Pancreas (tissue), 10 donors: ENCODE measurements around the gene CATSPERB. TPM values are rescaled to one million over a fixed set of nuclear protein-coding genes. Genes with fewer than 3 reads are reported as not detected.
"Not testable (repeated sequence)": the region's sequence is repeated elsewhere in the genome, so short reads cannot be mapped to it uniquely, and the experiment has no call there.

Experiments
- ATAC-seq, 4 donors: fragments of 200-7000 bp; cut with Tn5 transposase; one replicate each; pipeline versions ENCODE4 v1.8.0 to v1.9.1; 2020; ENCODE audit warnings: mild to moderate bottlenecking in 4 of 4, moderate library complexity in 4 of 4
- DNase-seq, 6 donors: peaks; one replicate each; pipeline ENCODE4 v3.0.0-alpha.2; 2020
- FAIRE-seq: peaks from 2 replicates; lab custom pipeline; 2012; peaks lifted over from hg19 to GRCh38; lab: Jason Lieb, UNC
- H3K27ac ChIP-seq, 4 donors: fragments of 200-600 bp; sonication (generic); 1 replicate in 3 of 4; 2 replicates in 1 of 4; pipeline versions ENCODE4 v1.5.0 to v1.8.0; 2020
- H3K27me3 ChIP-seq, 4 donors: fragments of 200-600 bp; one replicate each; pipeline ENCODE4 v1.8.0; 2021
- H3K36me3 ChIP-seq, 3 donors: fragments of 200-600 bp; sonication (generic) in 1 of 3; one replicate each; pipeline versions ENCODE4 v1.5.0 to v1.8.0; 2020 to 2021
- H3K4me1 ChIP-seq, 3 donors: fragments of 200-600 bp; one replicate each; pipeline ENCODE4 v1.8.0; 2021
- H3K4me3 ChIP-seq, 4 donors: fragments of 200-600 bp; sonication (generic) in 2 of 4; one replicate each; pipeline versions ENCODE4 v1.5.0 to v1.8.0; 2020 to 2021
- H3K9me3 ChIP-seq, 4 donors: fragments of 200-600 bp; one replicate each; pipeline ENCODE4 v1.8.0; 2021
- CTCF ChIP-seq, 4 donors: fragments of 200-600 bp; sonication (generic) in 3 of 4; IDR thresholded peaks; one replicate each; pipeline versions ENCODE4 v1.5.0 to v1.8.0; 2021; ENCODE audit warnings: antibody characterized with exemption in 4 of 4
- WGBS, 2 donors: extraction: QIAGEN DNeasy Blood & Tissue Kit; methylation state at CpG; one replicate each; pipeline ENCODE4 v1.1.7; 2013; 5-methylcytosine and 5-hydroxymethylcytosine counted together
- intact Hi-C, 3 donors: fragments of 100-400 bp; cut with DNase I; formaldehyde crosslinking; loops; one replicate each; pipeline versions ENCODE4 v1.11.1 to v1.14.2; 2022
- polyA plus RNA-seq, 2 donors: library from polyadenylated mRNA; stranded (reverse); fragments of 200-250 nt; gene quantifications; one replicate each; pipeline ENCODE4 v1.2.3, GENCODE V29; 2013
- total RNA-seq, 6 donors: library from RNA; stranded (reverse); fragmentation: NEBNext Ultra II Directional in 4 of 6; extraction: Animal tissue kit (Norgen Biotek cat#: 25700) in 4 of 6; gene quantifications; one replicate each; pipeline versions ENCODE4 v1.2.1 to v1.2.4, GENCODE V29; 2021 to 2023
- donor health status: healthy with polysubstance abuse.
- donor health status: DM: no; HTN: no; CAD: no; lungs with moderate emphysema.
- donor health status: DM: no; HTN: no; CAD: no.
- donor health status: control.
- donor health status: control.
- donor health status: Bipolar disorder and iron deficiency.
- donor health status: DM: yes; HTN: yes; CAD: no.
- donor health status: DM: no; HTN: no; CAD: no.
- donor health status: DM: no; HTN: no; CAD: no.
- donor health status: DM: yes; HTN: yes; CAD: no.

The CATSPERB gene
- total and polyA plus RNA-seq, 8 donors = 6.0 to 40.0 (median 18.6) TPM

DNA sequence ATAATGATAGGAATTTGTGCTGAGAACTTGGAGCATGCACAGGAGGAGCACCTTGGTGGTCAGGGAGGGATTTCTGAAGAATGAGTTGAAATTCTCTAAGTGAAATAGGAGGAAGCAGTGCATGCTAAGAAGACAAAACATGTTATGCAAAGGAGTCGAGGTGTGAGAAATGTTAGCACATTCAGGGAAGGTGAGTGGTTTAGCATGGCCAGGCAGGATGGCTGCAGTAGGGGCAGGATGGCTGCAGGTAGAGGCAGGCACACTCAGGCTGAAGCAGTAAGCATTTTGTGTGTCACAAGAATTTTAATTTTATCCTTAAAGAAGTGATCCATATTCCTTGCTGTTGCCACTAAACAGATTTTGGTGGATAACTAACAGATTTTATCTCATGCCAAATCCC, 46.3 kb downstream of the CATSPERB start:
- no peak for FAIRE-seq
- 61 to 71% methylated on average over 1 of the region's 1 CpG for WGBS, 2 donors
- no peak overlapping the region for H3K4me3 ChIP-seq

DNA sequence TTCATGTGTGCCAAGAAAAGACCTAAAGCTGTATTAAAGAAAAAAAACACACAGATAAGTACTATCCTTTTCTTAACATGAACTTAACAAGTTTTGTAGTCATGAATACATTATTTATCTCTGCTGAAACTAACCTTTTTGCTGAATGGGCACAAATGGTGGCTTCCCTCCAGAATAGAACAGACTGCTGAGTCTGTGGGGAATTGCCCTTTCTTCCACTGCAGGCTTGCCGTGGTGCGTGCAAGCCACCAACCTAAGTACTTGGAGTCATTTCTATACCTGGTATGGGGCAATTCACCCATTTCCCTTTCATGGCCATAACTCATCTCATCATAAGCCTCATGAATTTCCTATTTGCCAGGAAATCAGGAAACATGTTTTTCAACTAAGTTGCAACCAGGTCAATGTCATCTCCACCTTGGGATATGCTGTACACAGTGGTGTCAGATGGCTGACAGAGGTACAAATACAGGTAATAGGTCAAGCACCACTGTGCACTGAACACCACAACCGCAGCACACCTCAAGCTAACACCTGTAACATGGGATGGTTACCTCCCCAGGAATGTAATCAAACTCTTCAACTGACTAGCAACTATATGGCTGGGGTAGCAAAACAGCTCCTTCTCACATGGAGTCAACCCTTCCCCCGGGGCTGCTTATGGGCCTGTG, 49.9 kb downstream of the CATSPERB start:
- Histone ChIP-seq H3K27me3 (no peaks in the 10 kb centered on the region), H3K4me3 (no peak overlapping the region), H3K36me3 (no peaks in the 10 kb centered on the region), H3K27ac (no peak overlapping the region), H3K4me1 (no peaks in the 10 kb centered on the region), H3K9me3 (no peaks in the 10 kb centered on the region)
- no peak for DNase-seq
- ATAC-seq = no peak
- no peak for FAIRE-seq
- TF ChIP-seq CTCF (IDR thresholded peaks at IDR 0.05) = no peak
- intact Hi-C loops = no loop called here
- 90 to 96% methylated on average over 4 of the region's 4 CpGs for WGBS, 2 donors

More for the DNA sequence above, 46.3 kb downstream of the CATSPERB start:
- ATAC-seq = no peak
- Histone ChIP-seq H3K4me1 (no peaks in the 10 kb centered on the region), H3K9me3 (no peaks in the 10 kb centered on the region), H3K27me3 (no peaks in the 10 kb centered on the region), H3K27ac (no peak overlapping the region), H3K36me3 (no peaks in the 10 kb centered on the region)
- intact Hi-C loops = no loop called here
- TF ChIP-seq CTCF (IDR thresholded peaks at IDR 0.05) = no peak
- DNase-seq = no peak

- Histone ChIP-seq H3K9me3 (no peaks in the 10 kb centered on the region), H3K27ac (no peak overlapping the region), H3K27me3 (no peaks in the 10 kb centered on the region), H3K36me3 (no peaks in the 10 kb centered on the region), H3K4me1 (no peaks in the 10 kb centered on the region), H3K4me3 (no peak overlapping the region)
- intact Hi-C loops = no loop called here
- ATAC-seq = no peak
- 87 to 89% methylated on average over 4 of the region's 4 CpGs for WGBS, 2 donors
- no peak for TF ChIP-seq CTCF (IDR thresholded peaks at IDR 0.05)
- no peak for FAIRE-seq
- no peak for DNase-seq
These were observed 50.8 kb downstream of the CATSPERB start for GRCh38 chr14:91681118-91681517.

DNA sequence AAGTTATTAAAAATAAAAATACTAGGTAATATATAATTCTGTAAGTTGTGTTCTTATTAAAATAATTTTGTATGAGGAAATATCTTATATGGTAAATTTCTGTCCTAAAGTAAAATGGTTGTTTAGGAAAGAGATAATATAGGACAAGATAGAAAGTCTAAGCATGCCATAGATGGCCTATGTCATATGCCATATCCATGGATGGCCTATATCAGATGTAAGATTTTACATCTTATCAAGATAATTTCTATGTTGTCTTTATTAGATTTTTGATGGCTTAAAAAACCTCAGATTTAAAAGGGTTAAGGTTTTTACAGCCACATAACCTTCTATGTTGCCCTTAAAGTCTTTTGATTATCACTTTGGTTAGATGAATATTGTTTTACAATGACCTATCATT, 52.6 kb downstream of the CATSPERB start:
- FAIRE-seq = no peak
- ATAC-seq = no peak

DNA sequence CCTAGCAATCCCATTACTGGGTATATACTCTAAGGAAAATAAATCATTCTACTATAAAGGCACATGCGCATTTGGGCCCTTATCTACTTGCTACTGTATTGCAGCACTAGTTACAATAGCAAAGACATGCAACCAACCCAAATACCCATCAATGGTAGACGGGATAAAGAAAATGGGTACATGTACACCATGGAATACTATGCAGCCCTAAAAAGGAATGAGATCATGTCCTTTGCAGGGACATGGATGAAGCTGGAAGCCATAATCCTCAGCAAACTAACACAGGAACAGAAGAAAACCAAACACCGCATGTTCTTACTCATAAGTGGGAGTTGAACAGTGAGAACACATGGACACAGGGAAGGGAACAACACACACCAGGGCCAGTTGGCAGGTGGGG, 54.2 kb downstream of the CATSPERB start:
- intact Hi-C loops, FAIRE-seq, DNase-seq, H3K27me3 ChIP-seq, H3K4me1 ChIP-seq, H3K4me3 ChIP-seq, H3K36me3 ChIP-seq, H3K27ac ChIP-seq, ATAC-seq, H3K9me3 ChIP-seq: not testable (repeated sequence)
- 95 to 97% methylated on average over 3 of the region's 3 CpGs for WGBS, 2 donors

More for the DNA sequence above, 52.6 kb downstream of the CATSPERB start:
- no peak overlapping the region for H3K4me3 ChIP-seq
- intact Hi-C loops = no loop called here
- H3K27me3 ChIP-seq = no peaks in the 10 kb centered on the region
- H3K9me3 ChIP-seq = no peaks in the 10 kb centered on the region
- TF ChIP-seq CTCF (IDR thresholded peaks at IDR 0.05) = no peak
- no peaks in the 10 kb centered on the region for H3K36me3 ChIP-seq
- H3K4me1 ChIP-seq = no peaks in the 10 kb centered on the region
- no peak overlapping the region for H3K27ac ChIP-seq
- DNase-seq = no peak
